GM21447 (cell line): ENCODE results near the gene LRRC32.

Source experiments
- ATAC-seq: cut with Tn5 transposase; IDR thresholded peaks from one replicate; pipeline ENCODE4 v1.9.1; 2021; ENCODE audit not compliant: unreplicated experiment

The LRRC32 gene

DNA sequence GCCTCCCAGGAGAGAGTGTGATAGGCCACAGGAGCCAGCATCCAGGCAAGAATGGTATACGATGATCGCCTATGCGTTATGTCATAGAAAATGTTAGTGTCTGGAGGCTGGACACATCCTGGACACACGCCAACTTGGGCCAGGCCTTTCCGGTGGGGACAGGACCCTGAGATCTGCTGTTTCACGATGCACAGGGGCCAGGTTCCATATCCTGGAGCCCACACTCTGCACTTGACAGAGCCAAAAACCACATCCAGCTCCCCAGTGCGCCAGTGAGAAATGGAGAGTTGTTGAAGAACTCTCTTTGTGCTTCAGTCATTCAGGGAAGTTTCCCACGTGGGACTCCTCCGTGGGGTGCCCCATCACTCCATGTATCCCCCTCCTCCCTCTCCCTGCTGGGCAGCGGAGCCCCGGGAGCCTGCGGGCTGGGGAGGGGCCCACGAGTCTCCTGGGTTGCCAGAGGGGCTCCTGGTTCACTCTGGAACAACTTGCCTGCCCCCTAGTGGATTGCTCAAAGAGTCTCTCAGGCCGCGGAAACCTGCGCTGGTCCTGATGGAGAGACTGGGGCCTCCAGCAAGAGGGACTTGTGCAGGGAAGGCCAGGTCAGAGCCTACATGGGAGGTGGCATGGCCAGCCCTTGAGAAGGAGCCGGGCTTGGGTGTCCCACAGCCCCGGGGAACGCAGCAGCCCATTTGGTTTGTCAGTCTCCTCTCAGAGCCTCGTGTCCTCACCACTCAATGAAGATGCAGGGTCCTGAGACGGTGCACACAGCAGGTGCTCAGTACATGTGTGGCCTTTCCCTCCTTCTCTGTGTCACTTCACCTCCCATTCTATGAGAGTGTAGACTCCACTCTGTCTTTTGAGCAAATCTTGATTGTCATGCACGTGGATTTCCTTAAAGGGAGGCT lies 10.2 kb upstream of the LRRC32 start:
- ATAC-seq: no peak

DNA sequence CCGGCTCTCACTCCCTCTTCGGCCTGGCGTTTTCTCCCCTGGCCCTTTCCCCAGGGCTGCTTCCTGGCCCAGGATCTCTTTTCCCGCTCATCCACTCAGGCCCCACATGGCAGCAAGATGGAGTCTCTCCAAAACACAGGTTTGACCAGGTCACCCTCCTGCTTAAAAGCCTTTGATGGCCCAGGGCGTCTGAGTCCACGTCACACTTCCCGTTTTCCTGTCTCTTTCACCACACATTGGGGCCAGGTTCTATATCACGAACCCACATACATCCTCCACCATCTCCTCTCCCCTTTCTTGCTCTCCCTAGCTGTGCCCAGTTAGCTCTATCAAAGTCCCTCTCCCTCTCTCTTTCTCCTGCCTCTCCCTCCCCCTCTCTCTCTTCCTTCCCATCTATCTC lies 7.8 kb upstream of the LRRC32 start:
- no peak for ATAC-seq

DNA sequence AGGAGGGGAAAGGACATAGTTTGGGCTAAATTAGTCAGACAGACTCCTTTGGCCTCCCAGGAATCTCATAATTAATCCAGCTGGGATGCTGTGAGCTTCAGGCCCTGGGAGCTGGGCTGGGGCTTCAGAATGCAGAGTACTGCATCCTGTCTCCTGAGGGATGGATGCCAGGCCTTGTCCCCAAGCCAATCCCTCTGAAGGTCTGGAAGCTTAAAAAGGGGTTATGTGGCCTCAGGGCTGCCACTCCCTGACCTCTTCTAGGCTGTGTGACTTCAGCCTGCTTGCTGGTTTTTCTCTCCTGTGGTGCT lies 6.9 kb upstream of the LRRC32 start:
- no peak for ATAC-seq

DNA sequence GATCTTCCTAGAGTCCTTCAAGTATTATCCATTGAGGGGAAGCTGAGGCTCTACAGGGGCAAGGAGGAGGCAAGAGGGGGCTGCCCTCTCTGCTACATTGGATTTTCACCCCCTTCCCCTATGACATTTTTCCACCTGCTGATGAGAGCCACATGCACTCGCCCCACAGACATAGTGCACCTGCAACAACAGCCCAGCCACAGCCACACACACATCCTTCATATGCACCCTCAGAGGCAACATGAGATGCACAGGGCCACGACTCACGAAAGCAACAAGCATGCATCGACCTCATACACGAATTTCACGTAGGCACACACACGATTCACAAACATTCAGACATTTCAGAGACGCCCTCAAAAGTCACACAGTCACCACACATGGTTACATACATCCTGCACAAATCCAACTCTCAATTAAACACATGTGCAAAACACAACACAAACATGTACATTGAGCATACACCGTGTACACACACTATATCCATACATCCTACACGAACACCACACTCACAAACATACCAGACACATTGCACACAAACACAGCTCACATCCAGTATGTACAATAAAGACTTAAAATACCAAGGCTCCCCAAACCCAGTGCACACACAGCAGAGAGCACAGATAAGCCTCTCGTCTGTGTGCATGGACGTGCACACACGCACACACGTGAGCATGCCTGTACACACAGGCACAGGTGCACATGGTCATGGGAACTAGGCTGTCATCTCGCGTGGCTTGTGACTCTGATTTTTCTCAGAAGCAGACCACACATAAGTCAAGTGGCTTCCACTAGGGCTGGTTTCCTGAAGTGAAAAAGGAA lies 6.3 kb upstream of the LRRC32 start:
- ATAC-seq: no peak

DNA sequence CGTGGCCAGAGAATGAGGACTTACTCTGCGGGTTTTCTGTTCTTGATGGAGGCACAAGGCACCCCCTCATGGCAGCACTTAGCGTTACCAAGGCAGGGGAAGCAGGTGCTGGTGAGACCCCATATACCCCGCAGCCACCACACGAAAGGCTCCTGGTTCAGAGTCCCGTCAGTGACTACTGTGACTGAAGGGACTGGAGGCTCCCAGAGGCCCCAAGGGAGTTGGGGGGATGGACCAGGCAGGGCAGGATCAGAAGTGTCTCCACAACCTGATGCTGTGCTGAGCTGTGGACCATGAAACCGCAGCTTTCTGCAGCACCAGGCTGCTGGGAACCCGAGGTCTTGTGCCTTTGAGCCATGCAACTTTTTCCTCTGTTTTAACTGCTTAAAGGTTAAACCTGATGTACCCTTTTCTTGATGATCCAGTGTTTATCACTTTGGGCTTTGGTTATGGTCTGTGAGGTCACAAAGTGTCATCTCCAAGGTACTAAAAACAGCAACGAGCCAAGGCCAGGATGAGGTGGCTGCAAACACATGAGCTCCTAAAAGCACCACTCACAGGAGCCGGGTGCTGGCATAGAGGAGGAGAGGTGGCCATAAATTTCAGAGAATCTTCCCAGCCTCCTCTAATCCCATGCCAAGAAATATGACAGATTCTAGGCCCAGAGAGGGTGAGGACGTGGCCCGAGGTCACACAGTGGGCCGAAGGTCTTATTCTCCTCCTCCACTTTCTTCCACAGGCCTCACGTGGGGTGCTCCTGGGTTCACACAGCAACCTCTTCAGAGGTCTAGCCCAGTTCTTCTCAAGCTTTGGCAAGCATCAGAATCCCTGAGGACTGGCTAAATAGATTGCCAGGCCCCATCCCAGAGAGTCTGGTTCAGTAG lies 4.2 kb upstream of the LRRC32 start:
- ATAC-seq: peak; percentile 44

DNA sequence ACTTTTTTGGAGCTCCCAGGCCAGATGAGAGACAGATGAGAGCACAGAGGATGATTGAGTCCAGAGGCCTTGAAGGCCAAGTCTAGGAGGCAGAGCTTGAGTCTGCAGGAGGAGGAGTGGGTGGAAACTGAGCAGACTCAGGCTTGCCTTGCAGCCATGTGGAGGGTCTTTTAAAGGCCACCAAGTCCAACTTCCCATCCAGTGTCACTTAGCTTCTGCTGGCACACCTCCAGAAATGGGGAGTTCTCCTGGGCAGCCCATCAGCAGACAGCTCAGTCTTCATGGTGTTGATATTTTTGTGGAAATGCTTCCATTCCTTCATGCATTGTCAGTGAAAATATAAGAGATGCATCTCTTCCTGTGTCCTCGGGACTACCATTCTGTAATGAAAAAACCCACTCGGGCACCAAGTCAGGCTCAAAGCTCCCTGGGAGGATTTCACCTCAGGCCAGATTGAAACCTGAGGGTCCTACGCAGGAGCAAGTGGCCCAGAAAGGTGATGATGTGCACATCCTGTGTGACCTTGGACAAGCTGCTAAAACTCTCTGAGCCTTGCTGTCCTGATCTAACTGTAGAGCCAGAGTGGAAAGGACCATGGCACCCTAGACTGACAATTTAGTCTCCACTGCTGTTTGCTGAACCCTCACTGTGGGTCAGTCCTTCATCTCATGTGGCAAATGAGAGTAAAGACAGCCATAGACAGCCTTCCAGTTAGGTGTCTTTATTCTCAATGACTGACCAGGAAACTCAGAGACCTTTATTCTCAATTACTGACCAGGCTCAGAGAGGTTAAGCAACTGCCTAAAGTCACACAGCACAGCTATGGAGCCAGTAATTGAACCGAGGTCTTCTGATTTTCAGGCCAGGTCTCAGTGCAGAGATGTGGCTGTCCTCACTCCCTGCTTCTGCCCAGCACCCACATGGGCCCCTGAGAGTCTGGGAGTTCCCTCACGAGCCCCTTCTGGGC lies 2.9 kb upstream of the LRRC32 start:
- no peak for ATAC-seq

DNA sequence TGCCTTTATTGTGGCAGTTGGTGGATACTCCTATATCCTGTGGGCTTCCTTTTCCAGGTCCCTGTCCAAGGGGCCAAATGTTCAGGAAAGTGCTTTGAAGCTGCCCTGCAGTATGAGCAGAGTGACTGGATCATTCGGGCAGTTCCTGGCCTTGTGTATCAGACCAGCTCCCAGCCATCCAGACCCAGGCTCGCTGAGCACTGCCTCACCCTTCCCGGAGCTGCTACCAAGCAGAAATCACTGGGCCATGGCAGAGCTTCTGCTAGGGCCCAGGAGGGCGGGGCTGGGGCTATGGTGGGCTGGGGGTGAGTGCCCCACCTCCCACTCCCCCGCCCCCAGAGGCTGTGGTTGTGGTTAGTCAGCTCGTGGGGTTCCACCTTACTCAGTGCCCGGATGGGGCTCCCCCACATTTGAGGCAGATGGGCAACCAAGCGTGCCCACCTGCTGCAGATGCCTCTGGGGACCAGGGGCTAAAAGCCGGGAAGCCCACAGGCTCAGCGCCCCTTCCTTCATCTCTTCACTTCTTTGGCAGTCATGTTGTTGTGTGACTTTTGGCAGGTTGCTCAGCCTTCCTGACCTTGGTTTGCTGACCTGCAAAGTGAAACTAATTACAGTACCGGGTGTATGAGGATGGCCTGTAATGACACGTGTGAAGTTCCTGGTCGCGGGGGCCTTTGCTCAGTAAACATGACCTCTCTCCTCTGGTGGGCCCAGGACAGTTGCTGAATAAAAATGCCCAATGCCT lies 2.1 kb upstream of the LRRC32 start:
- ATAC-seq: peak; percentile 53

DNA sequence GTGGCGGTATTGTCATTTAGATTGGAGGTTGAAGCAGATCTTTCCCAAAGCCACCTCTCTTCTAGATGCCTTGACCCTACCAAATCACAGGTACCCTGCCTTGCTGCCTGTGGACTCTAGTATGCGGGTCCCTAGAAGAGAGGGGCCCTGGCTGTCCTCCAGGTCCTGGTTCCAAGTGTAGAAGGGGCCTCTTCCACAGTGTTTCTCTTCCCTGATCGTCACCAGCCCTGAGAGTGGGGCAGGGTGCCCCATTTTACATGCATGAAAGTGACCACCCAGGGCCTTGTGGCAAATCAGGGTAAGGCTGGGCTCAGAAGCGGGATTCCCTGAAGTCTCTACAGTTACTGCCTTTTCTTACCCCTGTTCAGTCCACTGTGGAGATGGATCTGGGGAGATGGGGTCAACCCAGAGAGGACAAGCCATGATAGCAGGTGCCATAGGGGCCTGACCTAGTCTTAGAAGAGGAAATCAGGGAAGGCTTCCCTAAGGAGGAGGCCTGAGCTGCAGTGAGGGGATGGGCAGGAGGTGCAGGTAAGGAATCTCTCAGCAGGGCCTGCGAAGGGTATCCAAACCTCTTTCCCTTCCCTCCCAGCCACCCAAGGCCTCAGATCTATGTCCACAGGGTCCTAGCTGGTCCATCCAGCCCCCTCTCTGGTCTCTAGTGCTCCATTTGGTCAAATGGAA lies 1.2 kb upstream of the LRRC32 start:
- ATAC-seq: no peak

DNA sequence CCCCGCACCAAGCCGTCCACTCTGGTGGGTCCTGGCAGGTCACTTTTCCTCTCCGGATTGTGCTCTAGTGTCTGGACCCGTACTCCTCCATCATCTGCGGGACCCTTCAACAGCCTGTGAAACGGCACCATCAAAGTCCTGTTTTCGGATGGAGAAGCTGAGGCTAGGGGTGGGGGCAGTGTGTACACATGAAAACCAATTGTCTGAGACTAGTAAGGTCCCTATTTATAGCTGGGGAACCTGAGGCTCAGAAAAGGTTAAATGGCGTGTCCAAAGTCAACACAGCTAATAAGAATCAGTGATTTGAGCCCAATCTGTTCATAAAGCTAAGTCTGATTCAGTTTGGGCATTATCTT lies 668 bp upstream of the LRRC32 start:
- ATAC-seq: no peak

DNA sequence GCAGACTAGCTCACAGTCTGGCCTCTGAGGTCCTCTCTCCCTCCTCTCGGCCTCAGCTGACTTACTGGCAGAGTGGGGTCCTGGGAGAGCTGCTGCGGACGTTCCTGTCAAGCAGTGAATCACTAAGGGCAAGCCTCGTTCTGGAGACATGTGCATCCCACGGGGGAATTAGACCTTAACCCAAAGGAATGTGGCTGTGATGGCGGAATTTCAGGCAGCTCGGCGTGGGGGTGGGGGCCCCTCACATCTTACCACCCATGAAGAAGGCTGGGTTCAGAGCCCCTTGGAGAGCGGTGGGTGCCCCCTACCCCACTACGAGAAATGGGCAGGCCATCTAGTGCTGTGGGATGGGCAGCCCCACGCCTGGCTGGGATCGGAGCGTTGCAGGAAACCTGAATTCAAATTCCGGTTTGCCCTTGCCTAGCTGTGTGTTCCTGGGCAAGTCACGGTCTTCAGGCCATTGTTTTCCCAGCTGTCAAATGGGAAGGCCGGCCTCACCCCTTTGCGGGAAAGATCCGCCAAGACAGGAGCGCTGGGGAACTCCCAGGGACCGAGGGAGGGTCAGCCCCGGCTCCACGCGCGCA lies 554 bp downstream of the LRRC32 start:
- ATAC-seq: no peak

DNA sequence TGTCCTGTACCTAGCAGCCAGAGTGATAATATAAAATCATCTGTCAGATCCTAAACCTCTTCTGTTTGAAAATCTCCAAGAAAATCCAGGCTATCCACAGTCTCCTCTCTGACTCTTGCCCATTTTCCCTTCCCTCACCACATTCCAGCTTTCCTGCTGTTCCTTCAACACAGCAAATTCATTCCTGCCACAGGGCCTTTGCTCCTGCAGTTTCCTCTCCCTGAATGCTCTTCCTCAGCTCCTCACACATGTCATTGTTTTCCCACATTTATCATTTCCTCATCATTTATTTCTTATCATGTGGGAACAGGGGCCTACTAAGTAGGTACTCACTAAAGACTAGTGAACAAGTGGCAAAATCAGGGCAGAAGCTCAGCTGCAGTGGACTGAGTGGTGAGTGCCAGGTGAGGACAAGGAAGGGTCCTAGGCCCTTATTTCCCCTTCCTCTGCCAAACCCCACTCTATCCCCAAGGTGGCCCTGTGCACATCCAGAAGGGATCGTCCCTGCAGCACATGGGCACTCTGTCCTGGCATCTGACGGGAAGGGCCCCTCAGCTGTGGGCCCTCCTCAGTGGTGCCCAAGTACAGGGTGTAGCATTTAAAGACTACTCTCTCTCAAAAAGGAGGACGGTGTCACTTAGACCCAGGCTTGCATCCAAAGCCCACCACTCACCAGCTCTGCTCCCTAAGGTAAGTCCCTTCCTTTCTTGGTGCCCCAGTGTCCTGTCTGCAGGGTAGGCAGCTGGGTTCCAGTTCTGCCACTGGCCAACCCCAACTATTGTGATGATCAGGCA lies 2.0 kb downstream of the LRRC32 start:
- ATAC-seq: no peak

DNA sequence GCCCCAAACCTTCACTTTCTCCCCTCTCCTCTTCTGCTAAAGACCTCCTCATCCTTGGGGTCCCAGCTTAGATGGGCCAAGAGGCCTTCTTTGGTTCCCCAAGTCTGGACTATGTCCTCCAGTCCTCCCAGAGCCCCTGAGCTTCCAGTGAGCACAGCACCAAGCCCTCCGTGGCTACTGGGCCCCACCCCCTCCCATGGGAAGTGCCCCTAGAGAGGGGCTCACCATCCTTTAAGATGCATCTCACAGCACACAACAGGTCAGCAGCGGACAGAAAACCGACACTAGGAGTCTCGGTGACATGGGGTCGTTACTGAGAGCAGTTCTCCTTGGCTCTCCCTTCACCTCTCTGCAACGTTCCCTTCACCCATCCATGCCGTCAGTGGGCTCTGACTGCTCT lies 2.7 kb downstream of the LRRC32 start:
- no peak for ATAC-seq

DNA sequence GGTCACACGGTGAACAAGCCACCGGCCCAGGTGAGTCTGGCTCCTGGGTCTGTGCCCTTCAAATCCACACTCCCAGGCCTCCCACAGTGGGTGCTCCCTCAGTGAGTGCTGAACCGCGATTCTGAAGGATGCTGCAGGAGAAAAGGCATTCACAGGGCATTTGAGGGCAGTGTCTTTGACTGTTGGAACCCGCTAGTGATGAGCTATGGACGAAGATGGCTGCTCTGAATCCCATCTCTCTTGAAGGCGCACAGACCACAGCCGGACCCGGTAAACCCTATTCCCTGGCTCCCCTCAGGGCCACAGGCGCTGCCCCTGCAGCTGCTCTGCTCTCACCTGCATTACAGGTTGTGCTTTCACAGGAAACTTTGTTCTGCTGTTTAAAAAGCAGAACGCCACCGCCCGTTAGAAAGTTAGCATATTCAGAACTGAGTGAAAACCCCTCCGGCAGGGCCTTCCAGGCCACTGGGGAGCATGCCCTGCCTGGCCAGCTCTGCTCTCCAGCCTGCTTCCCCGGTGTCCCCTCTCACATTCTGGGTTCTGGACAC lies 3.2 kb downstream of the LRRC32 start:
- ATAC-seq: no peak

DNA sequence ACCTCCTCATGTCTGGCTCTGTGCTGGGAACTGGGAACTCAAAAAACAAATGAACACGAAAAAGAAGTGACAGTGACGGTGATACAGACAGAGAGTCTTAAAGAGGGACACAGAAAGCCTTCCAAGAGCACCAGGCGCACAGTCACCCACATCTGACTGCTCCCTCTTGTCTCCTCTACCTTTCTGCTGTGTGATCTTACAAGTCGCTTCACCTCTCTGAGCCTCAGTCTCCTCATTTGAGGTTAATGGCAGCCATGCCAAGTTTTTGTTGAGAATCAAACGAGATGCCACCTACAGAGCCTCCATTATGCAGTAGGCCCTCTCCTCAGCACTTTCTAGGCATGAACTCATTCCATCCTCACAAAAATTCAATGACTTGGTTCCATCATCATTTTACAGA lies 3.7 kb downstream of the LRRC32 start:
- ATAC-seq: no peak

DNA sequence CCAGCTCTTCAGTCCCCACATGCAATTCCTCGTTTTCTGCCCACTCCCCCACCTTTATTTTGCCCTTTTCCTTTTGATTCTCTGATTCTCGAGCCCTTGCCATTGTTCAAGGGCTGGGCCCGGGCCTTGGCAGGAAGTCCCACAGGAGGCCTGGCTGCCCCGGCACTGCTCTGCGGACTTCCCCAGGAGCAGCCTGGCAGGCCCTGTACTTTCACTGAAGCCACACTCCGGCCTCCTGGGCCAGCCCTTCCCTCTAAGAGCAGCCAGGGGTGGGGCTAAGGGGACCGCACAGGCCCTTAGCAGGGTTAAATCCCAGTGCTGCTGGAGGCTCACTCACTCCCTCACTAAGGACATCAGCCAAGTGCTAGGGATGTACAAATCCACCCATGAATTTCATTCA lies 4.1 kb downstream of the LRRC32 start:
- peak; percentile 59 for ATAC-seq

DNA sequence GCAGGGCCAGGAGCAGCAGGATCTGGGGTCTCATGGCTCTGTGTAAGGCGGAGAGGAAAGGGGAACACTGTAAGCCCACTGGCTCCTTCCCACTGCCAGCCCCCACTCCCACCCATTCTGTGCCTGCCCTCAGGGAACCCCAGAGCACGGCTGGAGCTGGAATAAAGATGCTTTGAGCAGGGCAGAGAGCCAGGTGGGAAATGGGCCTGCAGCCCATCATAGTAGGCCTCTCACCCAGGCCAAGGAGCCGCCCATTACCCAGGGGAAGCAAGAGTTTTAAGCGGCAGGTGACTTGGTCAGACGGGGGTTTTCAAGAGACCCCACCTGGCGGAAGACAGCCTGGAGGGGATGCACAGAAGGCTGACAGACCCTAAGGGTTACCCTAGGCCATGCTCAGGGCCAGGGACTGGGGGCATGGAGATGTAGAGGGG lies 4.6 kb downstream of the LRRC32 start:
- ATAC-seq: no peak

DNA sequence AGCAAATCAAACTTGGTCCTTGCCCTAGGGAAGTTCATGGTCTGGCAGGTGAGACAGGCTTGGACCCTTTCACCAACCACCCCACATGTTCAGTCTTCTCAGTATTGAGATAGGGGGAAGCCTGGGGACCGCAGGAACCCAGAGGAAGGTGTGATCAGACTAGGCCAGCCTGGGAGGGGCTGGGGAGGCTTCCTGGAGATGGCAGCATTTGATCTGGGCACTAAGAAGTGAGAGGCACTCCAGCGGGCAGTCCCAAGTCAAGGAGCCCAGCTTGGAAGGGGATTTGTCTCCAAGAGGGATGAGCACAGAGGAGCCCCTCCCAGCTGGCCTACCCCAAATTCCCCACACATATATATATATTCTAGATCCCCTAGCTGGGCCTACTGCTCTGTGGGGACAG lies 5.4 kb downstream of the LRRC32 start:
- ATAC-seq: no peak
